LNCaP clone FGC (cell line): ENCODE data around the gene FOSL1.

Experiments
- DNase-seq: peaks from one replicate; pipeline ENCODE4 v3.0.0-alpha.2; 2011; ENCODE audit warnings: low read depth
- H3K4me3 ChIP-seq: 2 replicates; pipeline ENCODE4 v1.5.1; 2011; ENCODE audit warnings: mild to moderate bottlenecking, low read depth, low read length, control low read depth
- TF ChIP-seq, protein P1 (sequence below): IDR thresholded peaks from 2 replicates; pipeline ENCODE4 v1.5.1; 2012; ENCODE audit warnings: mild to moderate bottlenecking; ENCODE audit not compliant: control insufficient read depth, insufficient read depth; ENCODE audit errors: extremely low read depth

The FOSL1 gene

DNA sequence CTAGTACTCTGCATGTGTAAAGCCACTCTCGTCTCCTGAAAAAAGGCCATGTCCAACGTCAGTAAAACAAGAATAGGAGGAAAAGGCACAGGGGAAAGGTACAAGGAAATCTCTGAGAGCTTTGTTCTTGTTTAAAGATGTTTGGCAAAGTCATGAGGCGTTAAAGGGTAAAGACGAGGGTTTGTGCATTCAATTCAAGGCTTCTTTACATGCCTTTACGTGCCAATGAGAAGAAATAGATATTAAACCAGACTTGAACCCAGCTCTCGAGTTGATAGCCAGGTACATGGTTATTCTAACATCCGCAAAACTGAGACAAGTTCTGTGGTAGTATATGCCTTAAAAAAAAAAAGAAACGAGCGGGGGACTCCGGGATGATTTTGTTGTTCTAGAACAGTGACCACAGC, 41.5 kb downstream of the FOSL1 start:
- peak overlapping the region; percentile 93 for H3K4me3 ChIP-seq
- TF ChIP-seq, protein P1, sequence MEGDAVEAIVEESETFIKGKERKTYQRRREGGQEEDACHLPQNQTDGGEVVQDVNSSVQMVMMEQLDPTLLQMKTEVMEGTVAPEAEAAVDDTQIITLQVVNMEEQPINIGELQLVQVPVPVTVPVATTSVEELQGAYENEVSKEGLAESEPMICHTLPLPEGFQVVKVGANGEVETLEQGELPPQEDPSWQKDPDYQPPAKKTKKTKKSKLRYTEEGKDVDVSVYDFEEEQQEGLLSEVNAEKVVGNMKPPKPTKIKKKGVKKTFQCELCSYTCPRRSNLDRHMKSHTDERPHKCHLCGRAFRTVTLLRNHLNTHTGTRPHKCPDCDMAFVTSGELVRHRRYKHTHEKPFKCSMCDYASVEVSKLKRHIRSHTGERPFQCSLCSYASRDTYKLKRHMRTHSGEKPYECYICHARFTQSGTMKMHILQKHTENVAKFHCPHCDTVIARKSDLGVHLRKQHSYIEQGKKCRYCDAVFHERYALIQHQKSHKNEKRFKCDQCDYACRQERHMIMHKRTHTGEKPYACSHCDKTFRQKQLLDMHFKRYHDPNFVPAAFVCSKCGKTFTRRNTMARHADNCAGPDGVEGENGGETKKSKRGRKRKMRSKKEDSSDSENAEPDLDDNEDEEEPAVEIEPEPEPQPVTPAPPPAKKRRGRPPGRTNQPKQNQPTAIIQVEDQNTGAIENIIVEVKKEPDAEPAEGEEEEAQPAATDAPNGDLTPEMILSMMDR, result no peak
- no peak for DNase-seq

DNA sequence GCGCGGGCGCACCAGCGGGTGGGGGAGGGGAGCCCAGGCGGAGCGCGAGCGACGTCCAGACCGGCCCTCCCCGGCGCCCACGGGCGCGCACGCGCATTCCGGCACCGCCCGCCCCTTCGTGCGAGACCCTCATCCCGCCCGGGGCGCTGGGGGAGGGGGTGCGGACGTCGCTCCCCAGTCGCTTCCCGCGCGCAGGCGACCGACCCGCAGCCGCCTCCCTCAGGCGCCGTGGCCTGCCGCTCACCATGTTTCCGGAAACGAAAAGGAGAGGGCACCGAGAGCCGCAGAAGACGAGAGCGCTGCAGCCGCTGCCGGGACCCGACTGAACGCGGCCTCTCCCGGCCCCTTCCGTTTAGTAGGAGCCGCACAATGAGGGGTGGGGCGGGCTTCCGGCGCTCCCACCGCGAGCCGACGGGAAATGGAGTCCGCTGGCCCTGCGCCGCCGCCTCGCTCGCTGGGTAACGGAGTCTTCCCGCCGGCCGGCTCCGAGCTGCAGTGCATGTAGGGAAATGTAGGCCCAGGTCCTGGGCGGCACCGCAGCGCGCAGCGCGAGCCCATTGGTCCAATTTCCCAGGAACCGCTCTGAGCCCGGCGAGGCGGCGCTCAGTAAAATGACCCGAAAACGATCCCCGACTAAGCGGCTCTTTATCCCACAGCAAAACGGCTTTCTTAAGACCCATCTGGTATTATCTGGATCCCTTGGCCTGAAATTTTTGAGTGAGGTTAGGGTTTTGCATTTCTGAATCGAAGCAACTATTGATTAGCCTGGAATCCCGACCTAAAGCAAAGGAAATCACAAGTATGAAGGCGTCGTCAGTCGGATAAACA, 42.1 kb downstream of the FOSL1 start, which contains the start of gene CFL1:
CFL1 (minus strand) TSS at position 328 of the 828 bp plus-strand sequence; CDS start at position 247, 81 bp downstream.
- H3K4me3 ChIP-seq, result peak within 1 kb of the TSS; percentile 93
- peak; percentile 93 for DNase-seq
- TF ChIP-seq, protein P1, result no peak

DNA sequence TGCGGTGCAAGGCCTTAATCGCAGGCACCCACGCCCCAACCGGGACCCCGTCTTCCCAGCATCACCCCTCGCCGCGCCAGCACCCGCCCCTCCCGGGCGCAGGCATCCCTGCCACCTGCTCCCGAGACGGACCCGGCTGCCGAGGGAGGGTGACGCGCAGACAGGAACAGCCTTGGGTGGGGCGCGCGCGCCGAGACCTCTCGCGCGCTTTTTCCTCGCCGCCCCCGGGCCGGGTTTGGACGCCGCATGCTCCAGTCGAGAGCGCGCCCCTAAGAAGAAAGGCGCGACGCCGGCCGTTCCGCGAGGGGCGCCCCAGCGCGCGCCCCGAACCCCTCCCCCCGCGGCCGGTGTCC, 42.7 kb downstream of the FOSL1 start:
- TF ChIP-seq, protein P1, result no peak

DNA sequence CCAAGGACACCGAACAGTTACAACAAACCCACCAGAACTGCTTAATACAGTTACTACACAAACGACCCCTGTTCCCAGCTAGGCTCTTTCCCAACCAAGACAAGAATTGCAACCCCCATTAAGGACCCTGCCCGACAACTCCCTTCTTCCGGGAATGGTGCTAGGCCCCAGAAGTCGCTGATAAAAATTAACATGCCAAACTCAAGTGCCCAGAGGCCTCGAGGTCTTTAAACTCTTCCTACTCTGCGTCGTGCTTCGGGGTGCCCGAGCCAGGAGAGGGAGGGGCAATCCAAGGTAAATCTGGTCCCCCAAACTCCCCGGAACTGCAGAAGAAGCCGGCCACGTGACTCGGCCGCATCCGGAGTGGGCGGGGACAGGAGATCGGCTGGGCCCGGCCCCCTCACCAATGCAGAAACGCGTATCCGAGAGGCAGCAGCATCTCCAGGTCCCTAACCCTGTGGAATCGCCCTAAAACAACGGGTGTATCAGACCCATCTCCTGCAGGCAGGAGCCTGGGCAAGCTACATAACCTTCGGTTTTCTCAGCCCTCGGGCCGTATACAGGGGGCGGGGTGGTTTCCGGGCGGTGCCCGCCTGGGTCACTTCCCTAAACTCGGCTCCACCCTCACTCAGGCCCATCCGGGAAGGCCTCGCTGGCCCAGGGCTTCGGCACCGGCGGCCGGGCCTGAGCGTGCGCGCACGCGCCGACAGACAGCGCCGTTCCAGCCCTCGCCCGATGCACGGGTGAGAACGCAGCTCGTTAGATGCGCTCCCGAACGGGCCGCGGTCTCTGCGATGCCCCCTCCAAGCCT, 43.3 kb downstream of the FOSL1 start:
- DNase-seq, result no peak
- TF ChIP-seq, protein P1, result no peak
- peak overlapping the region; percentile 93 for H3K4me3 ChIP-seq

More for the DNA sequence above, 42.7 kb downstream of the FOSL1 start:
- H3K4me3 ChIP-seq, result peak overlapping the region; percentile 93
- DNase-seq, result no peak

DNA sequence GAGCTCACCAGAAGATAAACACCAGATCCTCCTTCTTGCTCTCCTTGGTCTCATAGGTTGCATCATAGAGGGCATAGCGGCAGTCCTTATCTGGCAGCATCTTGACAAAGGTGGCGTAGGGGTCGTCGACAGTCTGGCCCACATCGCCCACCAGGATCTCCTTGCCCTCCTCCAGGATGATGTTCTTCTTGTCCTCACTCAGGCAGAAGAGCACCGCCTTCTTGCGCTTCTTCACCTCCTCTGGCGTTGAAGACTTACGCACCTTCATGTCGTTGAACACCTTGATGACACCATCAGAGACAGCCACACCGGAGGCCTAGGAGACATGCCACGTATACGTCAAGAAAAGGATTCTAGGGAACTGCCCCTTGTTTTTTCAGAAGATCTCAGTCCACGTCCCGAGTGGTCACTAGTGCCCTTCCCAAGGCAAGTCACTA, 44.2 kb downstream of the FOSL1 start:
- TF ChIP-seq, protein P1, result no peak
- H3K4me3 ChIP-seq, result peak overlapping the region; percentile 93
- DNase-seq, result no peak

DNA sequence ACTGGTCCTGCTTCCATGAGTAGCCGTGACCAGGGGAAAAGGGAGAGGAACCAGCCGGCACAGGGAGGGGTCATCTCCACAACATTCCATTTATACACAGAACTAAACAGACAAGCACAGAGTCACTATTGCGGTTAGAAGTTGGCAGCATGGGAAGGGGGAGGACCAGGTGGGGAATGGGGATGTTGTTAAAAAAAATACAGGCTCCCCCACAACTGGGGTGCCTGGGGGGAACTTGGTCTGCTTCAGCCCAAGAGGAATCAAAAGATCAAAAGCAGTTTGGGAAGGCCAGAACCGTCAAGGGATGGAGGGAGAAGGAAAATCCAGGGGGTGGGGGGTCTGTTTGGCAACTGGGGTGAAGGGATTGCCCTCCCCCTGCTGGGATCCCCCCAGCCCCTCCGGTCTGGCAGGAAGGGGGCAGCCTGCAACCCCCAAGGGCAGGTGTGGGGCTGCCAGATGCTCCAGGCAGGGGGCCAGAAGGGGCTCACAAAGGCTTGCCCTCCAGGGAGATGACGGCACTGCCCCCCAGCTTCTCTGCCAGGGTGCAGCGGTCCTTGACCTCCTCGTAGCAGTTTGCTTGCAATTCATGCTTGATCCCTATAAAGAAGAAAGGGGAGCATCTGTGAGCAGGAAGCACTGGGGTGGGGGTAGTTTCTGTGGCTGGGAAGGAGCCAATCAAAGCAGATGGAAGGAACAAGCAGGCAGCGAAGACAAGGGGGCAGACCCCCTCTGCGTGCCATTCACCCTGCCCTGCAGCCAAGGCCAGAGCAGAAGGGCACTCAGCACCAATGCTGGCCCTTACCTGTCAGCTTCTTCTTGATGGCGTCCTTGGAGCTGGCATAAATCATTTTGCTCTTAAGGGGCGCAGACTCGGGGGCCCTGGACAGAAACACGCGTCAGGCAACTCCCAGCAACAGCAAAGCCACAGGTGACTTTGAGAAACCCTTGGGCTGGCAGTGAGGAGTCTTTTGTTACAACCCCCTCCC, 45.0 kb downstream of the FOSL1 start:
- no peak for DNase-seq
- TF ChIP-seq, protein P1, result no peak
- H3K4me3 ChIP-seq, result no peak overlapping the region
